RWPE1 (cell line): ENCODE measurements around the gene KRAS.

Experiments used
- CTCF ChIA-PET: fragments of 350-600 bp; sonication (Branson Sonifier 250); formaldehyde crosslinking; extraction: SDS; loops from one replicate; lab custom pipeline; 2021; lab: Yijun Ruan, JAX
- POLR2A ChIA-PET: fragments of 400-600 bp; formaldehyde crosslinking; extraction: SDS; loops from one replicate; lab custom pipeline; 2020; ENCODE audit warnings: antibody characterized with exemption; ENCODE audit not compliant: low non-redundant PET; lab: Yijun Ruan, JAX
- DNase-seq: peaks from one replicate; pipeline ENCODE4 v3.0.0; 2012; ENCODE audit warnings: low spot score
- H3K27ac ChIP-seq: fragments of 450-650 bp; 2 replicates; pipeline ENCODE4 v1.5.1; 2017
- TF ChIP-seq, protein P1 (sequence below): fragments of 450-650 bp; conservative IDR thresholded peaks from 2 replicates; pipeline ENCODE4 v1.5.1; 2017; ENCODE audit warnings: low read depth, mild to moderate bottlenecking

Gene KRAS

GRCh38 chr12:25197608-25198007 lies 53.1 kb downstream of the KRAS start:
- POLR2A ChIA-PET = no interaction called here
- no peak for DNase-seq
- TF ChIP-seq, protein P1, sequence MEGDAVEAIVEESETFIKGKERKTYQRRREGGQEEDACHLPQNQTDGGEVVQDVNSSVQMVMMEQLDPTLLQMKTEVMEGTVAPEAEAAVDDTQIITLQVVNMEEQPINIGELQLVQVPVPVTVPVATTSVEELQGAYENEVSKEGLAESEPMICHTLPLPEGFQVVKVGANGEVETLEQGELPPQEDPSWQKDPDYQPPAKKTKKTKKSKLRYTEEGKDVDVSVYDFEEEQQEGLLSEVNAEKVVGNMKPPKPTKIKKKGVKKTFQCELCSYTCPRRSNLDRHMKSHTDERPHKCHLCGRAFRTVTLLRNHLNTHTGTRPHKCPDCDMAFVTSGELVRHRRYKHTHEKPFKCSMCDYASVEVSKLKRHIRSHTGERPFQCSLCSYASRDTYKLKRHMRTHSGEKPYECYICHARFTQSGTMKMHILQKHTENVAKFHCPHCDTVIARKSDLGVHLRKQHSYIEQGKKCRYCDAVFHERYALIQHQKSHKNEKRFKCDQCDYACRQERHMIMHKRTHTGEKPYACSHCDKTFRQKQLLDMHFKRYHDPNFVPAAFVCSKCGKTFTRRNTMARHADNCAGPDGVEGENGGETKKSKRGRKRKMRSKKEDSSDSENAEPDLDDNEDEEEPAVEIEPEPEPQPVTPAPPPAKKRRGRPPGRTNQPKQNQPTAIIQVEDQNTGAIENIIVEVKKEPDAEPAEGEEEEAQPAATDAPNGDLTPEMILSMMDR = no peak
- no peak overlapping the region for H3K27ac ChIP-seq
- CTCF ChIA-PET = interaction anchor here (0.7 kb wide), 1 partner anchor 91 kb away, joined by 3 read pairs; no protein-coding TSS in a partner anchor

DNA sequence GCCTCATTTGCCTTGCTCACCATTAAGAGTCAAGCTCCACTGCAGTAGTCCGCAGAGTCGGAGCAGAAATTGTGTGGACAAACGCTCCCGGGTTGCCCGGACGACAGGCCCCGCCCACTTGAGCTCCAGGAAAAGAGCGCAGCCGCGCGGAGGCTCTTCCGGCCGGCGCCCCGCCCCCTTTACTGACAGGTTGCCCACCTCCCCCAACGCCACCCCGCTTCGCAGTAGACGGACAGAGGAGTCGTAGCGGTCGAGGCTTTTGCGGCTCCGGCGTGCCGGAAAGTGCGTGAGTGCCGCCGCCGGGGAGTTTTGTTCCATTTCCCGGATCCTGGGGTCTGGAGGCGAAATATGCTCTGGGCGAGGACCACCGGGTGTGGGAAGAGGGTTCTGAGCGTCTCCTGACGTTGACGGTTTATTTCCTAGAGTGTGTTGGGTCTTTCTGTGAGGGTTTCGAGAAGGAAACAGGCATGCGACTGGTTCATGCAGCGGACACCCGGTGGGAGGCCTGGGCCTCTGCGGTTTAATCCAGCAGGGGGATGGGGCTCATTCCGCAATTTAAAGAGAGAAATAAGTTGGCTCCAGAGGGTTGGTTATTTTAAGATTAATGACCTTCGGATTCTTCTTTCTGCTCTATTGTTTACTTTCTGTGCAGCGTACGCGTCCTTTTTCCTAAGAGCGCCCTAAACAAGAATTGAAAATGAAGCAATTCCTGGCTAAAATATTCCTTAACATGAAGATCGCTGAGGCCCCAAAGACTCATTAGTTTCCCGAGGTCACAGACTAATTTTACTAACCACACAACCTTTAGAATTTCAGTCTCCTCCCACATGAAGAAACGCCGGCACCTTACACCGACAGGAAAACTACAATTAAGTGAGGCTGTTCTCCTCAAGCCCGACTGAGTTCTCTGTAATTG lies 55.4 kb downstream of the KRAS start, which contains the start of the genes DNAI7 and ETFRF1:
Gene DNAI7 (minus strand): TSS at position 105 of the 916 bp plus-strand sequence. CDS start 82 bp downstream, at position 23.
Gene ETFRF1 (plus strand): TSS at position 182 of the 916 bp plus-strand sequence. CDS start 8,720 bp downstream, outside the sequence.
- ChIA-PET POLR2A (no interaction called here), CTCF (interaction anchor here (0.9 kb wide), 1 partner anchor 19 kb away, joined by 3 read pairs; no protein-coding TSS in a partner anchor)
- DNase-seq = peak; percentile 84
- TF ChIP-seq, protein P1 = no peak
- H3K27ac ChIP-seq = peak within 1 kb of the TSS; percentile 77

DNA sequence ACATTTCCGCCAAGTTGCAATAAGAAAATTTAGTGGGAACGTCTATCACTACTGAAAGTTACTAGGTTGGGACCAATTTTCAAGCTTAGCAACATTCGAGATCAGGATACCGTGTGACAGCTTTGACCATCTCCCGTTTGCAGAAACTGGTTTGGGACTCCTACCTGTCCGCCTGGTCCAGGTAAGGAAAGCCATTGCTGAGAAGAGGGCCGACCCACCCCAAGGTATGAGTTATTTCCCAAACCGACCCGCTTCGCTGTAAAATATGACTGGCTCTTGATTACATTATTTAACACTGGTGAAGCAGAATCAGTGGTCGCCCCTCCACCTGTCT lies 56.0 kb downstream of the KRAS start:
- ChIA-PET POLR2A (no interaction called here), CTCF (interaction anchor here (0.9 kb wide), 1 partner anchor 19 kb away, joined by 3 read pairs; no protein-coding TSS in a partner anchor)
- no peak for DNase-seq
- peak overlapping the region; percentile 77; the same call in 1 of the 2 replicates for H3K27ac ChIP-seq
- TF ChIP-seq, protein P1 = no peak

GRCh38 chr12:25194214-25194613 lies 56.5 kb downstream of the KRAS start:
- no peak overlapping the region for H3K27ac ChIP-seq
- DNase-seq = no peak
- ChIA-PET CTCF (no interaction called here), POLR2A (no interaction called here)
- TF ChIP-seq, protein P1 = no peak

DNA sequence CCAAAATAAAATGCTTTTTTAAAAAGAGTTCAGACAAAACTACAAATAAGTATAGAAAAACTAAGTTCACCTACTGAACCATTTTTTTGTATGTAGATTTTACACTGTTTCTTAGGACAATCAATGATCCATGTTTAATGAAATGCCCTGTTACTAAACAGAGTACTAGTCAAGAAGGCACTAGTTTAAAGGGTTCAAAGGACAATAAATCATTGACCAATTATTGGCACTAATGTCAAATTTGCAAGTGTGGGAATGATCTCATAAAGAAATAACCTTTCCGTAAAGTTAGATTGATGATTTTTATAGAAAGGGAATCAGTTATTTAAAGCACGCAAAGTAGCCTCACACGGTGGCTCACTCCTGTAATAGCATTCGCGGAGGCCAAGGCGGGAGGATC lies 59.9 kb downstream of the KRAS start:
- TF ChIP-seq, protein P1 = no peak
- ChIA-PET CTCF (no interaction called here), POLR2A (no interaction called here)
- DNase-seq = no peak
- no peak overlapping the region for H3K27ac ChIP-seq

DNA sequence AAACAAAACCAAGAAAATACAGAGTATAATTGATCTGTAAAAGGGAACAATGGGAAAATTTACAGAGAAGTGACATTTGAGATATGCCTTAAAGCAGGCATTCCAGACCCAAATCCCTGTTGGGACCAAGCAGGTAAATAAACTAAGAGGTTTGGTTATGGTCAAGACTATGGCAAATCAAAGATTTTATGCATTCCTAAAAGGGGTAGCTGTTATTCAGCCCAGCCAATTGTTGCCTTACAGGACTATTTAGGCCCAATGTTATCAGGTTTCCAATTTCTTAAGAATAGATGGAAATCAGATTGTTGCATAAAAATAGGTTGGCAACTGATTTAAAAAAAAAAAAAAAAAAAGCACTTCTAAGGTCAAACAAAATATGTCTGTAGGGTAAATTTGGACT lies 61.1 kb downstream of the KRAS start:
- TF ChIP-seq, protein P1 = no peak
- DNase-seq = no peak
- H3K27ac ChIP-seq = no peak overlapping the region
- CTCF ChIA-PET = no interaction called here
- POLR2A ChIA-PET = no interaction called here
